GM12878 (cell line): Measurements from ENCODE around the gene UNC45A. TPM values are rescaled to one million over a fixed set of nuclear protein-coding genes. Genes with fewer than 3 reads are reported as not detected.

Experiments used
- ATAC-seq: fragments of 200-7000 bp; cut with Tn5 transposase; 3 replicates; pipeline ENCODE4 v1.9.1; 2020; ENCODE audit warnings: mild to moderate bottlenecking, moderate library complexity
- BruUV-seq: library from RNA; stranded (reverse); fragments of 400-500 nt; replicated peaks from 2 replicates; lab custom pipeline; 2021; lab: Mats Ljungman, UMichigan
- CTCF ChIA-PET: fragments of 300-600 bp; sonication (Branson Sonifier 250); formaldehyde crosslinking; extraction: SDS; loops from one replicate; lab custom pipeline; 2021; ENCODE audit warnings: inconsistent platforms; lab: Yijun Ruan, JAX
- POLR2A ChIA-PET: fragments of 350-600 bp; formaldehyde crosslinking; extraction: SDS; loops from one replicate; lab custom pipeline; 2021; ENCODE audit warnings: inconsistent platforms; lab: Charles Lee
- RAD21 ChIA-PET: fragments of 300-600 bp; sonication (Branson Sonifier 250); formaldehyde crosslinking; loops from one replicate; lab custom pipeline; 2023; ENCODE audit warnings: antibody characterized with exemption; ENCODE audit not compliant: unreplicated experiment; lab: Charles Lee
- SMC1A ChIA-PET: fragments of 300-600 bp; sonication (Branson Sonifier 250); formaldehyde crosslinking; loops from one replicate; lab custom pipeline; 2023; ENCODE audit not compliant: unreplicated experiment, uncharacterized antibody; lab: Charles Lee
- DNase-seq: peaks from one replicate; pipeline ENCODE4 v3.0.0-alpha.2; 2011; ENCODE audit warnings: low read depth, low spot score
- FAIRE-seq: peaks from 3 replicates; lab custom pipeline; 2011; peaks lifted over from hg19 to GRCh38; lab: Jason Lieb, UNC
- H2AFZ ChIP-seq: 2 replicates; pipeline ENCODE4 v1.6.0; 2011; ENCODE audit warnings: low read depth, low read length, control low read depth; ENCODE audit not compliant: control insufficient read depth
- H3K27ac ChIP-seq: 2 replicates; pipeline ENCODE4 v1.5.1; 2011; ENCODE audit warnings: control low read depth; ENCODE audit not compliant: control insufficient read depth, insufficient read depth
- H3K27me3 ChIP-seq, 2 experiments: replicated peaks in 1 of 2; 2 replicates each; pipeline versions ENCODE4 v1.6.0 to v1.6.1; 2011; ENCODE audit warnings: low read length in 1 of 2; ENCODE audit not compliant: control insufficient read depth in 2 of 2, insufficient read depth in 2 of 2
- H3K36me3 ChIP-seq, 2 experiments: 2 replicates each; pipeline ENCODE4 v1.5.1; 2011; ENCODE audit warnings: low read length in 1 of 2; ENCODE audit not compliant: control insufficient read depth in 2 of 2, insufficient read depth in 2 of 2
- H3K4me1 ChIP-seq: 2 replicates; pipeline ENCODE4 v1.6.1; 2011; ENCODE audit warnings: mild to moderate bottlenecking, low read length, moderate library complexity, mixed read lengths; ENCODE audit not compliant: control insufficient read depth, insufficient read depth
- H3K4me2 ChIP-seq: 2 replicates; pipeline ENCODE4 v1.6.0; 2011; ENCODE audit warnings: control low read depth; ENCODE audit not compliant: control insufficient read depth, insufficient read depth
- H3K4me3 ChIP-seq: fragments of 200-600 bp; sonication (generic); 2 replicates; pipeline ENCODE4 v1.5.1; 2016
- H3K79me2 ChIP-seq: 2 replicates; pipeline ENCODE4 v1.6.0; 2011; ENCODE audit warnings: low read length; ENCODE audit not compliant: control insufficient read depth, insufficient read depth
- H3K9ac ChIP-seq: 2 replicates; pipeline ENCODE4 v1.8.0; 2011; ENCODE audit warnings: low read length, control low read depth, mixed read lengths; ENCODE audit not compliant: control insufficient read depth, insufficient read depth
- H3K9me3 ChIP-seq: replicated peaks from 3 replicates; pipeline ENCODE4 v1.5.1; 2011; ENCODE audit warnings: mild to moderate bottlenecking, low read length; ENCODE audit not compliant: control insufficient read depth, insufficient read depth
- H4K20me1 ChIP-seq: 2 replicates; pipeline ENCODE4 v1.6.0; 2011; ENCODE audit not compliant: control insufficient read depth, insufficient read depth
- BMI1 ChIP-seq: fragments of 450-650 bp; IDR thresholded peaks from 2 replicates; pipeline ENCODE4 v1.6.1; 2016; ENCODE audit warnings: mild to moderate bottlenecking, moderate library complexity, borderline replicate concordance
- CHD2 ChIP-seq: IDR thresholded peaks from 2 replicates; pipeline ENCODE4 v1.6.1; 2011; ENCODE audit warnings: low read depth, low read length, improper control_type of control experiment, borderline replicate concordance
- ESRRA ChIP-seq: IDR thresholded peaks from 2 replicates; pipeline ENCODE4 v1.6.1; 2012; ENCODE audit warnings: mild to moderate bottlenecking, low read length, improper control_type of control experiment
- GABPA ChIP-seq: IDR thresholded peaks from 2 replicates; pipeline ENCODE4 v1.6.1; 2014; ENCODE audit warnings: antibody characterized with exemption, low read depth, mild to moderate bottlenecking, inconsistent platforms
- MTA2 ChIP-seq: fragments of 450-650 bp; IDR thresholded peaks from 2 replicates; pipeline ENCODE4 v1.6.1; 2016; ENCODE audit warnings: low read depth, mild to moderate bottlenecking, moderate library complexity
- NFXL1 ChIP-seq: fragments of 450-650 bp; IDR thresholded peaks from 2 replicates; pipeline ENCODE4 v1.6.1; 2017; ENCODE audit warnings: antibody characterized with exemption, mild to moderate bottlenecking, borderline replicate concordance
- NR2C2 ChIP-seq: IDR thresholded peaks from 2 replicates; pipeline ENCODE4 v1.6.1; 2011; ENCODE audit warnings: borderline replicate concordance, low read depth; ENCODE audit not compliant: control insufficient read depth, insufficient read length
- NRF1 ChIP-seq: conservative IDR thresholded peaks from 2 replicates; pipeline ENCODE4 v1.6.1; 2011; ENCODE audit warnings: mild to moderate bottlenecking, low read depth, low read length, improper control_type of control experiment
- PAX5 ChIP-seq: IDR thresholded peaks from 2 replicates; pipeline ENCODE4 v1.6.1; 2011; ENCODE audit warnings: low read depth, low read length, borderline replicate concordance
- PML ChIP-seq: IDR thresholded peaks from 2 replicates; pipeline ENCODE4 v1.6.1; 2012; ENCODE audit warnings: low read length, inconsistent platforms
- SRF ChIP-seq, 2 experiments: IDR thresholded peaks; 2 replicates each; pipeline ENCODE4 v1.6.1; 2011; ENCODE audit warnings: low read depth in 2 of 2, low read length in 2 of 2, mild to moderate bottlenecking in 1 of 2, moderate library complexity in 1 of 2
- ZZZ3 ChIP-seq: IDR thresholded peaks from 2 replicates; pipeline ENCODE4 v1.6.1; 2011; ENCODE audit warnings: low read depth; ENCODE audit not compliant: control insufficient read depth, insufficient read length
- WGBS: methylation state at CpG from one replicate; pipeline ENCODE4 v1.1.6; 2016; ENCODE audit warnings: low lambda C conversion rate; ENCODE audit not compliant: insufficient replicate concordance, insufficient coverage; ENCODE audit errors: missing lambda C conversion rate; 5-methylcytosine and 5-hydroxymethylcytosine counted together
- in situ Hi-C: fragments of 300-500 bp; cut with MboI; formaldehyde crosslinking; loops from 9 replicates; pipeline ENCODE4 v1.14.3; 2018; ENCODE audit warnings: mixed read lengths
- intact Hi-C: fragments of 100-400 bp; cut with micrococcal nuclease; formaldehyde crosslinking; loops from one replicate; pipeline ENCODE4 v1.14.2; 2022; ENCODE audit not compliant: unreplicated experiment
- polyA plus RNA-seq, 11 experiments: library from polyadenylated mRNA; depleted of rRNA in 4 of 11; unstranded in 6 of 11; stranded (reverse) in 5 of 11; fragments of >200 nt; fragmentation: Nextera tagmentation in 4 of 11; fragmentation: Illumina TruSeq in 1 of 11; extraction: Ambion mirVana in 4 of 11; extraction: Trizol in 1 of 11; gene quantifications; 1 replicate in 1 of 11; 2 replicates in 10 of 11; pipeline versions ENCODE4 v1.2.1 to v1.2.3, GENCODE V29; 2011 to 2016; ENCODE audit warnings: inconsistent platforms in 2 of 11, missing spikeins in 2 of 11, low read depth in 1 of 11
- total RNA-seq, 4 experiments: library from RNA; depleted of rRNA in 3 of 4; stranded (reverse); fragments of >200 nt in 3 of 4; fragmentation: Illumina TruSeq in 1 of 4; extraction: Trizol in 1 of 4; gene quantifications; 2 replicates each; pipeline versions ENCODE4 v1.2.1 to v1.2.3, GENCODE V29; 2013 to 2021
- TF ChIP-seq, protein P1 (sequence below): fragments of 450-650 bp; IDR thresholded peaks from 2 replicates; pipeline ENCODE4 v1.6.1; 2017; ENCODE audit warnings: mild to moderate bottlenecking, moderate library complexity
- TF ChIP-seq, protein P2 (sequence below): IDR thresholded peaks from 2 replicates; pipeline ENCODE4 v1.6.1; 2011; ENCODE audit warnings: low read depth, mild to moderate bottlenecking, low read length, moderate library complexity, borderline replicate concordance; ENCODE audit errors: extremely low read depth
- TF ChIP-seq, protein P3 (sequence below): fragments of 450-650 bp; formaldehyde crosslinking; IDR thresholded peaks from 2 replicates; pipeline ENCODE4 v1.5.0; 2022; ENCODE audit warnings: mild to moderate bottlenecking, missing genetic modification characterization

UNC45A gene
- total and polyA plus RNA-seq, 10 of the 15 experiments (the other 5 are each of a cell fraction or from before 2014, with no cell fraction given): 10.3 to 57.8 (median 40.5) TPM

DNA sequence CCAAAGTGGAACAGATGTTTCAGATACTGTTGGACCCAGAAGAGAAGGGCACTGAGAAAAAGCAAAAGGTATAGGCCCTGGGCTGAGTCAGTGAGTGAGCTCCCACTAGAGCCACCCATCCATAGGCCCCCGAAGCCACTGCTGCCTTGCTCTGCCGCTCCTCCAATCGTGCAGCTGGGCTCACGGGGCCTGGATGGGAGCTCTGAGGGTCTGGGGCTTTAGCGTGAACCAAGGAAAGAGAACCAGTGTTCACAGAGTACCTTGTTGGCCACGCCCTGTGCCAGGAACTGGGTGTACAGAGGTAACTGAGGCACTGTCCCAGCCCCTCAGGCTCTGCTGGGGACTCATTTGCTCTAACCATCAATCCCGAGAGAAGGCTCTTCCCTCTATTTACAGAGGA, 4.7 kb downstream of the UNC45A start:
- Histone ChIP-seq H4K20me1 (no peaks in the 10 kb centered on the region; the same call in 1 of the 2 replicates), H3K79me2 (peaks cover 14% of the 10 kb centered on the region), H3K9ac (no peak overlapping the region), H3K27ac (no peak overlapping the region), H3K4me2 (no peak overlapping the region), H3K36me3 (peaks cover 9 to 28% of the 10 kb centered on the region in 2 experiments), H3K9me3 (no peaks in the 10 kb centered on the region), H3K27me3 (no peaks in the 10 kb centered on the region), H3K4me1 (peaks cover 9% of the 10 kb centered on the region), H3K4me3 (no peak overlapping the region), H2AFZ (no peak overlapping the region)
- ChIA-PET CTCF (no interaction called here), SMC1A (no interaction called here), POLR2A (interaction anchor here (0.5 to 0.7 kb wide), 2 partner anchors 15 to 302 kb away, joined by 3 read pairs; partner anchors contain the start of gene RCCD1), RAD21 (interaction anchor here (0.9 to 1.0 kb wide), 2 partner anchors 17 kb away, joined by 3 read pairs; no protein-coding TSS in a partner anchor)
- in situ Hi-C loops (no loop called here), intact Hi-C loops (loop anchor here (10.0 kb wide), 1 partner anchor 85 kb away; no protein-coding TSS in a partner anchor)
- DNase-seq (no peak), FAIRE-seq (no peak), ATAC-seq (no peak)
- no peak for TF ChIP-seq PAX5
- TF ChIP-seq GABPA: no peak
- TF ChIP-seq NRF1: no peak
- TF ChIP-seq, protein P1, sequence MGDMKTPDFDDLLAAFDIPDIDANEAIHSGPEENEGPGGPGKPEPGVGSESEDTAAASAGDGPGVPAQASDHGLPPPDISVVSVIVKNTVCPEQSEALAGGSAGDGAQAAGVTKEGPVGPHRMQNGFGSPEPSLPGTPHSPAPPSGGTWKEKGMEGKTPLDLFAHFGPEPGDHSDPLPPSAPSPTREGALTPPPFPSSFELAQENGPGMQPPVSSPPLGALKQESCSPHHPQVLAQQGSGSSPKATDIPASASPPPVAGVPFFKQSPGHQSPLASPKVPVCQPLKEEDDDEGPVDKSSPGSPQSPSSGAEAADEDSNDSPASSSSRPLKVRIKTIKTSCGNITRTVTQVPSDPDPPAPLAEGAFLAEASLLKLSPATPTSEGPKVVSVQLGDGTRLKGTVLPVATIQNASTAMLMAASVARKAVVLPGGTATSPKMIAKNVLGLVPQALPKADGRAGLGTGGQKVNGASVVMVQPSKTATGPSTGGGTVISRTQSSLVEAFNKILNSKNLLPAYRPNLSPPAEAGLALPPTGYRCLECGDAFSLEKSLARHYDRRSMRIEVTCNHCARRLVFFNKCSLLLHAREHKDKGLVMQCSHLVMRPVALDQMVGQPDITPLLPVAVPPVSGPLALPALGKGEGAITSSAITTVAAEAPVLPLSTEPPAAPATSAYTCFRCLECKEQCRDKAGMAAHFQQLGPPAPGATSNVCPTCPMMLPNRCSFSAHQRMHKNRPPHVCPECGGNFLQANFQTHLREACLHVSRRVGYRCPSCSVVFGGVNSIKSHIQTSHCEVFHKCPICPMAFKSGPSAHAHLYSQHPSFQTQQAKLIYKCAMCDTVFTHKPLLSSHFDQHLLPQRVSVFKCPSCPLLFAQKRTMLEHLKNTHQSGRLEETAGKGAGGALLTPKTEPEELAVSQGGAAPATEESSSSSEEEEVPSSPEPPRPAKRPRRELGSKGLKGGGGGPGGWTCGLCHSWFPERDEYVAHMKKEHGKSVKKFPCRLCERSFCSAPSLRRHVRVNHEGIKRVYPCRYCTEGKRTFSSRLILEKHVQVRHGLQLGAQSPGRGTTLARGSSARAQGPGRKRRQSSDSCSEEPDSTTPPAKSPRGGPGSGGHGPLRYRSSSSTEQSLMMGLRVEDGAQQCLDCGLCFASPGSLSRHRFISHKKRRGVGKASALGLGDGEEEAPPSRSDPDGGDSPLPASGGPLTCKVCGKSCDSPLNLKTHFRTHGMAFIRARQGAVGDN: no peak
- no peak for TF ChIP-seq BMI1
- TF ChIP-seq, protein P2, sequence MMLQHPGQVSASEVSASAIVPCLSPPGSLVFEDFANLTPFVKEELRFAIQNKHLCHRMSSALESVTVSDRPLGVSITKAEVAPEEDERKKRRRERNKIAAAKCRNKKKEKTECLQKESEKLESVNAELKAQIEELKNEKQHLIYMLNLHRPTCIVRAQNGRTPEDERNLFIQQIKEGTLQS: no peak
- no peak for TF ChIP-seq SRF (IDR thresholded peaks at IDR 0.05; ENCODE audit: low read depth in 2 of 2, low read length in 2 of 2)
- TF ChIP-seq CHD2: no peak
- TF ChIP-seq ZZZ3: no peak
- no peak for TF ChIP-seq PML
- TF ChIP-seq, protein P3, sequence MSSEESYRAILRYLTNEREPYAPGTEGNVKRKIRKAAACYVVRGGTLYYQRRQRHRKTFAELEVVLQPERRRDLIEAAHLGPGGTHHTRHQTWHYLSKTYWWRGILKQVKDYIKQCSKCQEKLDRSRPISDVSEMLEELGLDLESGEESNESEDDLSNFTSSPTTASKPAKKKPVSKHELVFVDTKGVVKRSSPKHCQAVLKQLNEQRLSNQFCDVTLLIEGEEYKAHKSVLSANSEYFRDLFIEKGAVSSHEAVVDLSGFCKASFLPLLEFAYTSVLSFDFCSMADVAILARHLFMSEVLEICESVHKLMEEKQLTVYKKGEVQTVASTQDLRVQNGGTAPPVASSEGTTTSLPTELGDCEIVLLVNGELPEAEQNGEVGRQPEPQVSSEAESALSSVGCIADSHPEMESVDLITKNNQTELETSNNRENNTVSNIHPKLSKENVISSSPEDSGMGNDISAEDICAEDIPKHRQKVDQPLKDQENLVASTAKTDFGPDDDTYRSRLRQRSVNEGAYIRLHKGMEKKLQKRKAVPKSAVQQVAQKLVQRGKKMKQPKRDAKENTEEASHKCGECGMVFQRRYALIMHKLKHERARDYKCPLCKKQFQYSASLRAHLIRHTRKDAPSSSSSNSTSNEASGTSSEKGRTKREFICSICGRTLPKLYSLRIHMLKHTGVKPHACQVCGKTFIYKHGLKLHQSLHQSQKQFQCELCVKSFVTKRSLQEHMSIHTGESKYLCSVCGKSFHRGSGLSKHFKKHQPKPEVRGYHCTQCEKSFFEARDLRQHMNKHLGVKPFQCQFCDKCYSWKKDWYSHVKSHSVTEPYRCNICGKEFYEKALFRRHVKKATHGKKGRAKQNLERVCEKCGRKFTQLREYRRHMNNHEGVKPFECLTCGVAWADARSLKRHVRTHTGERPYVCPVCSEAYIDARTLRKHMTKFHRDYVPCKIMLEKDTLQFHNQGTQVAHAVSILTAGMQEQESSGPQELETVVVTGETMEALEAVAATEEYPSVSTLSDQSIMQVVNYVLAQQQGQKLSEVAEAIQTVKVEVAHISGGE (CRISPR knock-in tag): no peak
- no peak for TF ChIP-seq ESRRA
- no peak for TF ChIP-seq NR2C2
- no peak for TF ChIP-seq NFXL1
- no peak for TF ChIP-seq MTA2
- WGBS: 90% methylated on average over 7 of the region's 7 CpGs
- no TSS peak for BruUV-seq
